GM21825 (cell line): Measurements from ENCODE around the gene PYCARD.
"Not testable (repeated sequence)": the region's sequence is repeated elsewhere in the genome, so short reads cannot be mapped to it uniquely, and the experiment has no call there.

Experiments used
- ATAC-seq: cut with Tn5 transposase; IDR thresholded peaks from one replicate; pipeline ENCODE4 v1.9.1; 2021; ENCODE audit warnings: mild to moderate bottlenecking, moderate library complexity; ENCODE audit not compliant: unreplicated experiment

The PYCARD gene

GRCh38 chr16:31215287-31216162 lies 13.0 kb upstream of the PYCARD start:
- ATAC-seq, result no peak

- no peak for ATAC-seq
Observed at GRCh38 chr16:31214708-31215286, 12.2 kb upstream of the PYCARD start.

- ATAC-seq, result no peak
Observed at GRCh38 chr16:31213877-31214707, 11.5 kb upstream of the PYCARD start, which contains the start of gene TRIM72. TSS of gene TRIM72 (plus strand) at chr16:31214119. CDS start at chr16:31214739, 620 bp downstream.

- no peak for ATAC-seq
Observed at GRCh38 chr16:31213342-31213741, 10.8 kb upstream of the PYCARD start.

GRCh38 chr16:31206776-31207175 lies 4.2 kb upstream of the PYCARD start:
- ATAC-seq, result no peak

GRCh38 chr16:31204871-31205666 lies 2.5 kb upstream of the PYCARD start:
- no peak for ATAC-seq

GRCh38 chr16:31201582-31202413 lies 762 bp downstream of the PYCARD start:
- peak; percentile 44 for ATAC-seq

GRCh38 chr16:31200821-31201568 lies 1.6 kb downstream of the PYCARD start:
- ATAC-seq, result no peak

- not testable (repeated sequence) for ATAC-seq
Observed at GRCh38 chr16:31200111-31200510, 2.4 kb downstream of the PYCARD start.

- ATAC-seq, result no peak
Observed at GRCh38 chr16:31199430-31200041, 3.0 kb downstream of the PYCARD start.

GRCh38 chr16:31198207-31198882 lies 4.2 kb downstream of the PYCARD start:
- no peak for ATAC-seq

GRCh38 chr16:31196324-31197088 lies 6.1 kb downstream of the PYCARD start:
- ATAC-seq, result no peak

- ATAC-seq, result not testable (repeated sequence)
Observed at GRCh38 chr16:31195861-31196260, 6.7 kb downstream of the PYCARD start.

GRCh38 chr16:31194898-31195297 lies 7.7 kb downstream of the PYCARD start:
- no peak for ATAC-seq

GRCh38 chr16:31193874-31194273 lies 8.7 kb downstream of the PYCARD start:
- ATAC-seq, result no peak

GRCh38 chr16:31192856-31193642 lies 9.5 kb downstream of the PYCARD start:
- no peak for ATAC-seq
